Pancreas (tissue), 10 donors: ENCODE results near the gene ZNF205. TPM values are rescaled to one million over a fixed set of nuclear protein-coding genes. Genes with fewer than 3 reads are reported as not detected.
A peak's percentile ranks its signal among the peaks of the same experiment; 100 is the strongest.
"Not testable (repeated sequence)": the region's sequence is repeated elsewhere in the genome, so short reads cannot be mapped to it uniquely, and the experiment has no call there.

Source experiments
- ATAC-seq, 4 donors: fragments of 200-7000 bp; cut with Tn5 transposase; one replicate each; pipeline versions ENCODE4 v1.8.0 to v1.9.1; 2020; ENCODE audit warnings: mild to moderate bottlenecking in 4 of 4, moderate library complexity in 4 of 4
- DNase-seq, 6 donors: peaks; one replicate each; pipeline ENCODE4 v3.0.0-alpha.2; 2020
- FAIRE-seq: peaks from 2 replicates; lab custom pipeline; 2012; peaks lifted over from hg19 to GRCh38; lab: Jason Lieb, UNC
- H3K27ac ChIP-seq, 4 donors: fragments of 200-600 bp; sonication (generic); 1 replicate in 3 of 4; 2 replicates in 1 of 4; pipeline versions ENCODE4 v1.5.0 to v1.8.0; 2020
- H3K27me3 ChIP-seq, 4 donors: fragments of 200-600 bp; one replicate each; pipeline ENCODE4 v1.8.0; 2021
- H3K36me3 ChIP-seq, 3 donors: fragments of 200-600 bp; sonication (generic) in 1 of 3; one replicate each; pipeline versions ENCODE4 v1.5.0 to v1.8.0; 2020 to 2021
- H3K4me1 ChIP-seq, 3 donors: fragments of 200-600 bp; one replicate each; pipeline ENCODE4 v1.8.0; 2021
- H3K4me3 ChIP-seq, 4 donors: fragments of 200-600 bp; sonication (generic) in 2 of 4; one replicate each; pipeline versions ENCODE4 v1.5.0 to v1.8.0; 2020 to 2021
- H3K9me3 ChIP-seq, 4 donors: fragments of 200-600 bp; one replicate each; pipeline ENCODE4 v1.8.0; 2021
- WGBS, 2 donors: extraction: QIAGEN DNeasy Blood & Tissue Kit; methylation state at CpG; one replicate each; pipeline ENCODE4 v1.1.7; 2013; 5-methylcytosine and 5-hydroxymethylcytosine counted together
- intact Hi-C, 3 donors: fragments of 100-400 bp; cut with DNase I; formaldehyde crosslinking; loops; one replicate each; pipeline versions ENCODE4 v1.11.1 to v1.14.2; 2022
- polyA plus RNA-seq, 2 donors: library from polyadenylated mRNA; stranded (reverse); fragments of 200-250 nt; gene quantifications; one replicate each; pipeline ENCODE4 v1.2.3, GENCODE V29; 2013
- total RNA-seq, 6 donors: library from RNA; stranded (reverse); fragmentation: NEBNext Ultra II Directional in 4 of 6; extraction: Animal tissue kit (Norgen Biotek cat#: 25700) in 4 of 6; gene quantifications; one replicate each; pipeline versions ENCODE4 v1.2.1 to v1.2.4, GENCODE V29; 2021 to 2023
- TF ChIP-seq, protein P1 (sequence below), 4 donors: fragments of 200-600 bp; sonication (generic) in 3 of 4; IDR thresholded peaks; one replicate each; pipeline versions ENCODE4 v1.5.0 to v1.8.0; 2021; ENCODE audit warnings: antibody characterized with exemption in 4 of 4
- donor health status: healthy with polysubstance abuse.
- donor health status: DM: no; HTN: no; CAD: no; lungs with moderate emphysema.
- donor health status: DM: no; HTN: no; CAD: no.
- donor health status: control.
- donor health status: control.
- donor health status: Bipolar disorder and iron deficiency.
- donor health status: DM: yes; HTN: yes; CAD: no.
- donor health status: DM: no; HTN: no; CAD: no.
- donor health status: DM: no; HTN: no; CAD: no.
- donor health status: DM: yes; HTN: yes; CAD: no.

The ZNF205 gene
- total and polyA plus RNA-seq, 8 donors, result 6.5 to 43.3 (median 8.5) TPM

DNA sequence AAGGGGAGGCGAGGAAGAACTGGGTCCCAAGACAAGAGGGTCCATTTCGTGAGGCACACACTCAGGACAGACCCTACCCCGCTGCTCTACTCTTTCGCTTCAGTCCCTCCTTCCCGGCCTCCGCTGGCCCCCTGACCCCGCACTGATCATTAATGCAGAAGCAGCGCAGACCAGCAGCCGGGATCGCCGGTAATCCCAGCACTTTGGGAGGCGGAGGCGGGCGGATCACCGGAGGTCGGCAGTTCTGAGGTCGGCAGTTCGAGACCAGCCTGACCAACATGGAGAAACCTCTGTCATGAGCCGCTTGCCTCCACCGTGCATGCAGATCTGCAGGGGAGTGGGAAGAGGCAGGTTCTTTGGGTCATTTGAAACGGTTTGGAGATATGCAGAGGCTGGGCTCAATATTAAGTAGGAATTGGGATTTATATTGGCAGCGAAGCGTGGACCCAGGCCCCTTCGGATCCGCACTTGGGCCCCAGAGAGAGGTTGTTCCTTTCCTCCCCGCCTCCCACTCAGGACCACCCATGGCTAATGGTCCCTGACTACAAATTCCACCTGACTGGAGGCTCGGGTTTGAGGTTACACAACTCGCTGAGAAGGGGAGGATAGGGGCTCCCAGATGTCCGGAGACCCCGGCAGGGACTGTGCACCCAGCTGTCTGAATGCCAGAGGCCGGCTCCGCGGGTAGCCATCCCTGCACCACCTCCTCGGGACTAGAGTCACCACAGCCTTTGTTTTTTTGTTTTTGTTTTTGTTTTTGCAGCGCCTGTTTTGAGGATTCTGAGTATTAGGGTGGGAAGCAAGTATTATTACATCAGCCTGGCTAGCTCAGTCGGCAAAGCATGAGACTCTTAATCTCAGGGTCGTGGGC, 52.0 kb downstream of the ZNF205 start:
- H3K4me1 ChIP-seq, result no peaks in the 10 kb centered on the region
- FAIRE-seq (no peak), DNase-seq (peak in 1 of 6 donors; percentile 35), ATAC-seq (no peak)
- H3K9me3 ChIP-seq, result no peaks in the 10 kb centered on the region
- 71 to 79% methylated on average over 37 of the region's 37 CpGs for WGBS, 2 donors
- H3K36me3 ChIP-seq, result no peaks in the 10 kb centered on the region
- TF ChIP-seq, protein P1, sequence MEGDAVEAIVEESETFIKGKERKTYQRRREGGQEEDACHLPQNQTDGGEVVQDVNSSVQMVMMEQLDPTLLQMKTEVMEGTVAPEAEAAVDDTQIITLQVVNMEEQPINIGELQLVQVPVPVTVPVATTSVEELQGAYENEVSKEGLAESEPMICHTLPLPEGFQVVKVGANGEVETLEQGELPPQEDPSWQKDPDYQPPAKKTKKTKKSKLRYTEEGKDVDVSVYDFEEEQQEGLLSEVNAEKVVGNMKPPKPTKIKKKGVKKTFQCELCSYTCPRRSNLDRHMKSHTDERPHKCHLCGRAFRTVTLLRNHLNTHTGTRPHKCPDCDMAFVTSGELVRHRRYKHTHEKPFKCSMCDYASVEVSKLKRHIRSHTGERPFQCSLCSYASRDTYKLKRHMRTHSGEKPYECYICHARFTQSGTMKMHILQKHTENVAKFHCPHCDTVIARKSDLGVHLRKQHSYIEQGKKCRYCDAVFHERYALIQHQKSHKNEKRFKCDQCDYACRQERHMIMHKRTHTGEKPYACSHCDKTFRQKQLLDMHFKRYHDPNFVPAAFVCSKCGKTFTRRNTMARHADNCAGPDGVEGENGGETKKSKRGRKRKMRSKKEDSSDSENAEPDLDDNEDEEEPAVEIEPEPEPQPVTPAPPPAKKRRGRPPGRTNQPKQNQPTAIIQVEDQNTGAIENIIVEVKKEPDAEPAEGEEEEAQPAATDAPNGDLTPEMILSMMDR (IDR thresholded peaks at IDR 0.05), result no peak
- no peak overlapping the region for H3K27ac ChIP-seq
- H3K4me3 ChIP-seq, result no peak overlapping the region
- H3K27me3 ChIP-seq, result peaks cover 0 to 7% (median under 1%) of the 10 kb centered on the region in 4 donors
- intact Hi-C loops, result loop anchor here in 1 of 3 donors (10.0 kb wide), 1 partner anchor 70 kb away; the partner anchor contains the start of gene ZSCAN10

DNA sequence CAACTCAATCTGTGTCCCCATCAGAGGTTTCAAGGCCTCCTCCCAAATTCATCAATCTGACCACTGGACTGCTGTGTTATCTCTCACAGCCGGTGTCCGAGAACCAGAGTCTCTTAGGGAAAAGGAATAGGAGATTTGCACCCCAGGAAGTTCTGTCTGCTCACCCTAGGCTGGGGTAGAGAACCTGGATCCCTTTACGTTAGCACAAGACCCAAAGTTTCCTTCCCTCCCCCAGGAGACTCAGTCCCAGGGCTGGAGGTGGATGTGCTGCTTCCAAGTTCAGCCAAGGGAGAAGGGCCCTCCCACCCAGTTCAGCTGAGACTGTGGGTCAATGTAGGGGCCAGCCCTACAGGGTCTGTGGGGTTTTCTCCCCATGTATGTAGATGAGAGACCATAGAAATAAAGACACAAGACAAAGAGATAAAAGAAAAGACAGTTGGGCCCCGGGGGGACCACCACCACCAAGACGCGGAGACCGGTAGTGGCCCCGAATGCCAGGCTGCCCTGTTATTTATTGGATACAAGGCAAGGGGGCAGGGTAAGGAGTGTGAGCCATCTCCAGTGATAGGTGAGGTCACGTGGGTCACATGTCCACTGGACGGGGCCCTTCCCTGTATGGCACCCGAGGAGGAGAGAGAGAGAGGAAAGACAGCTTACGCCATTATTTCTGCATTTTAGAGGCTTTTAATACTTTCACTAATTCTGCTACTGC, 52.9 kb downstream of the ZNF205 start:
- WGBS, 2 donors, result 77 to 84% methylated on average over 12 of the region's 12 CpGs
- peak in 1 of 6 donors; percentile 41 for DNase-seq
- Histone ChIP-seq H3K9me3 (no peaks in the 10 kb centered on the region), H3K27ac (no peak overlapping the region), H3K4me3 (peak overlapping the region in 1 of 4 donors; percentile 19), H3K27me3 (peaks cover 0 to 16% (median 5%) of the 10 kb centered on the region in 4 donors), H3K4me1 (peaks cover 0 to 2% (median 2%) of the 10 kb centered on the region in 3 donors), H3K36me3 (no peaks in the 10 kb centered on the region)
- FAIRE-seq, result no peak
- intact Hi-C loops, result loop anchor here in 1 of 3 donors (10.0 kb wide), 1 partner anchor 70 kb away; the partner anchor contains the start of gene ZSCAN10
- TF ChIP-seq, protein P1 (IDR thresholded peaks at IDR 0.05), result no peak
- peak in 1 of 4 donors; percentile 12 for ATAC-seq

DNA sequence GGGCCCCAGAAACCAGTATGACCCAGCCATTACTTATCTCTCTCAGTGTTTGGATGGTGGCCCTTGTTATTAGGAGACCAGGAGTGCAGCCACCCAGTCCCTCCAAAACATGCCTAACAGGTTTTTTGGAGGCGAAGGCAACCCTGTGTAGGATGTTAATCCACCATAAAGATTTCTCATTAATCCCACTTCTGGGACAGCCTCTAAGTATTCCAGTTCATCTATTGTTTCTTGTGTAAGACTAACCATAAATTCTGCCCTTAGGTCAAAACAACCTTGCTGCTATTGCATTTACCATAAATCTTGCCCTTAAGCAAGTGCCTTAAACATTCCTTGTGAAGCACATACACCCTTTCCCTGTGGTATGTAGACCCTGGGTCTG, 54.1 kb downstream of the ZNF205 start:
- Histone ChIP-seq H3K9me3 (no peaks in the 10 kb centered on the region), H3K4me3 (no peak overlapping the region), H3K27ac (no peak overlapping the region), H3K36me3 (no peaks in the 10 kb centered on the region), H3K4me1 (peaks cover 0 to 4% (median 3%) of the 10 kb centered on the region in 3 donors), H3K27me3 (peaks cover 0 to 22% (median 6%) of the 10 kb centered on the region in 4 donors)
- ATAC-seq (no peak), DNase-seq (no peak), FAIRE-seq (no peak)
- WGBS, 2 donors, result 5 to 9% methylated on average over 1 of the region's 1 CpG
- TF ChIP-seq, protein P1 (IDR thresholded peaks at IDR 0.05), result no peak
- intact Hi-C loops, result loop anchor here in 1 of 3 donors (10.0 kb wide), 1 partner anchor 72 kb away; the partner anchor contains the start of gene ZSCAN10

DNA sequence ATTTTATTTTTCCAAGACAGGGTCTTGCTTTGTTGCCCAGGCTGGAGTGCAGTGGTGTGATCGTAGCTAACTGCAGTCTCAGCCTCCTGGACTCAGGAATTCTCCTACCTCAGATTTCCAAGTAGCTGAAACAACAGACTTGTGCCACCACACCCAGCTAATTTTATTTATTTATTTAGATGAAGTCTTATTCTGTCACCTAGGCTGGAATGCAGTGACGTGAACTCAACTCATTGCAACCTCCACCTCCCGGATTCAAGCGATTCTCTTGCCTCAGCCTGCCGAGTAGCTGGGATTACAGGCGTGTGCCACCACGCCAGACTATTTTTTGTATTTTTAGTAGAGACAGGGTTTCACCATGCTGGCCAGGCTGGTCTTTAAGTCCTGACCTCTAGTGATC, 56.3 kb downstream of the ZNF205 start:
- not testable (repeated sequence) for ATAC-seq, DNase-seq, H3K9me3 ChIP-seq, H3K4me1 ChIP-seq, FAIRE-seq, H3K36me3 ChIP-seq, H3K27ac ChIP-seq, H3K4me3 ChIP-seq
- WGBS, 2 donors, result 61 to 68% methylated on average over 7 of the region's 7 CpGs
- intact Hi-C loops, result loop anchor here in 1 of 3 donors (10.0 kb wide), 1 partner anchor 74 kb away; the partner anchor contains the start of gene ZSCAN10
- peaks cover 0 to 36% (median 8%) of the 10 kb centered on the region in 4 donors for H3K27me3 ChIP-seq

Other genes starting within 250 kb of the ZNF205 start
- gene FLYWCH2, start 229.4 kb upstream of the ZNF205 start, total RNA-seq, result 10 to 100 TPM in 1 of 6 donors, 1 to 10 TPM in 5; 5.8 to 10.1 (median 7.7) TPM
- gene FLYWCH2, start 229.4 kb upstream of the ZNF205 start, polyA plus RNA-seq, result 10 to 100 TPM; 18.2 to 26.1 TPM
- gene FLYWCH1, start 200.7 kb upstream of the ZNF205 start, total RNA-seq, result 10 to 100 TPM; 11.5 to 18.6 (median 14.9) TPM
- 10 to 100 TPM; 31.5 to 40.4 TPM for gene FLYWCH1, start 200.7 kb upstream of the ZNF205 start, polyA plus RNA-seq
- under 1 TPM in 3 of 6 donors, not detected in 3; 0.09 to 0.32 (median 0.16) TPM for gene KREMEN2, start 148.3 kb upstream of the ZNF205 start, total RNA-seq
- gene KREMEN2, start 148.3 kb upstream of the ZNF205 start, polyA plus RNA-seq, result under 1 TPM; 0.07 to 0.27 TPM
- 1 to 10 TPM; 5.3 to 9.1 (median 6.3) TPM for gene PAQR4, start 143.2 kb upstream of the ZNF205 start, total RNA-seq
- 10 to 100 TPM in 1 of 2 donors, 1 to 10 TPM in 1; 6.6 to 12.5 TPM for gene PAQR4, start 143.2 kb upstream of the ZNF205 start, polyA plus RNA-seq
- gene PKMYT1, start 132.1 kb upstream of the ZNF205 start, total RNA-seq, result 1 to 10 TPM in 3 of 6 donors, under 1 TPM in 3; 0.28 to 1.7 (median 1.1) TPM
- gene PKMYT1, start 132.1 kb upstream of the ZNF205 start, polyA plus RNA-seq, result 1 to 10 TPM; 3.7 to 4.8 TPM
- 1 to 10 TPM; 1.7 to 5.1 (median 2.4) TPM for gene CLDN9, start 99.7 kb upstream of the ZNF205 start, total RNA-seq
- 10 to 100 TPM; 10.5 to 12.1 TPM for gene CLDN9, start 99.7 kb upstream of the ZNF205 start, polyA plus RNA-seq
- gene CLDN6, start 94.4 kb upstream of the ZNF205 start, total RNA-seq, result 1 to 10 TPM in 2 of 6 donors, under 1 TPM in 4; 0.37 to 5.1 (median 0.73) TPM
- 1 to 10 TPM in 1 of 2 donors, under 1 TPM in 1; 0.12 to 3.2 TPM for gene CLDN6, start 94.4 kb upstream of the ZNF205 start, polyA plus RNA-seq
- gene TNFRSF12A, start 92.2 kb upstream of the ZNF205 start, total RNA-seq, result 10 to 100 TPM; 26.8 to 91.1 (median 66.7) TPM
- 100 to 1,000 TPM; 166 to 185 TPM for gene TNFRSF12A, start 92.2 kb upstream of the ZNF205 start, polyA plus RNA-seq
- gene HCFC1R1, start 88.6 kb upstream of the ZNF205 start, total RNA-seq, result 10 to 100 TPM; 10.5 to 24.1 (median 12.4) TPM
- gene HCFC1R1, start 88.6 kb upstream of the ZNF205 start, polyA plus RNA-seq, result 100 to 1,000 TPM in 1 of 2 donors, 10 to 100 TPM in 1; 93.1 to 119 TPM
- gene THOC6, start 88.6 kb upstream of the ZNF205 start, total RNA-seq, result 10 to 100 TPM in 1 of 6 donors, 1 to 10 TPM in 5; 6.2 to 13.0 (median 7.7) TPM
- gene THOC6, start 88.6 kb upstream of the ZNF205 start, polyA plus RNA-seq, result 10 to 100 TPM; 33.2 to 38.2 TPM
- gene BICDL2, start 75.6 kb upstream of the ZNF205 start, total RNA-seq, result 100 to 1,000 TPM in 1 of 6 donors, 10 to 100 TPM in 5; 48.9 to 106 (median 64.3) TPM
- gene BICDL2, start 75.6 kb upstream of the ZNF205 start, polyA plus RNA-seq, result 100 to 1,000 TPM; 126 to 325 TPM
- gene MMP25, start 66.0 kb upstream of the ZNF205 start, total RNA-seq, result 1 to 10 TPM in 2 of 6 donors, under 1 TPM in 4; 0.28 to 1.6 (median 0.72) TPM
- 1 to 10 TPM; 1.4 to 1.6 TPM for gene MMP25, start 66.0 kb upstream of the ZNF205 start, polyA plus RNA-seq
- 100 to 1,000 TPM; 151 to 928 (median 250) TPM for gene IL32, start 46.9 kb upstream of the ZNF205 start, total RNA-seq
- 100 to 1,000 TPM; 232 to 815 TPM for gene IL32, start 46.9 kb upstream of the ZNF205 start, polyA plus RNA-seq
- gene ZSCAN10, start 13.3 kb upstream of the ZNF205 start, total RNA-seq, result under 1 TPM in 1 of 6 donors, not detected in 5; 0.35 TPM
- gene ZSCAN10, start 13.3 kb upstream of the ZNF205 start, polyA plus RNA-seq, result not detected
- gene ZNF213, start 22.4 kb downstream of the ZNF205 start, total RNA-seq, result 1 to 10 TPM; 5.0 to 8.8 (median 6.7) TPM
- 1 to 10 TPM; 5.8 to 7.5 TPM for gene ZNF213, start 22.4 kb downstream of the ZNF205 start, polyA plus RNA-seq
- not detected for gene OR1F1, start 75.6 kb downstream of the ZNF205 start, total RNA-seq
- not detected for gene OR1F1, start 75.6 kb downstream of the ZNF205 start, polyA plus RNA-seq
- gene ZNF200, start 122.6 kb downstream of the ZNF205 start, total RNA-seq, result 1 to 10 TPM; 1.5 to 3.7 (median 2.2) TPM
- 1 to 10 TPM; 2.9 to 3.5 TPM for gene ZNF200, start 122.6 kb downstream of the ZNF205 start, polyA plus RNA-seq
- 1 to 10 TPM in 1 of 6 donors, under 1 TPM in 4, not detected in 1; 0.20 to 1.1 (median 0.78) TPM for gene MEFV, start 144.0 kb downstream of the ZNF205 start, total RNA-seq
- under 1 TPM; 0.05 to 0.23 TPM for gene MEFV, start 144.0 kb downstream of the ZNF205 start, polyA plus RNA-seq
- gene ZNF263, start 170.9 kb downstream of the ZNF205 start, total RNA-seq, result 10 to 100 TPM in 4 of 6 donors, 1 to 10 TPM in 2; 9.2 to 15.4 (median 10.9) TPM
- gene ZNF263, start 170.9 kb downstream of the ZNF205 start, polyA plus RNA-seq, result 10 to 100 TPM; 10.6 to 20.8 TPM
- 1 to 10 TPM; 1.3 to 3.6 (median 2.4) TPM for gene TIGD7, start 192.8 kb downstream of the ZNF205 start, total RNA-seq
- gene TIGD7, start 192.8 kb downstream of the ZNF205 start, polyA plus RNA-seq, result 1 to 10 TPM; 1.9 to 3.3 TPM
- 10 to 100 TPM in 4 of 6 donors, 1 to 10 TPM in 2; 6.7 to 17.1 (median 10.6) TPM for gene ZNF75A, start 192.9 kb downstream of the ZNF205 start, total RNA-seq
- gene ZNF75A, start 192.9 kb downstream of the ZNF205 start, polyA plus RNA-seq, result 10 to 100 TPM; 18.2 to 27.5 TPM
- under 1 TPM in 2 of 6 donors, not detected in 4; 0.16 TPM for gene OR2C1, start 243.3 kb downstream of the ZNF205 start, total RNA-seq
- gene OR2C1, start 243.3 kb downstream of the ZNF205 start, polyA plus RNA-seq, result under 1 TPM in 1 of 2 donors, not detected in 1; 0.05 TPM